ENCODE data around the gene MIER2. TPM values are rescaled to one million over a fixed set of nuclear protein-coding genes. Genes with fewer than 3 reads are reported as not detected.

Gene MIER2
- total RNA-seq, 1 experiment from 2014 or later: 22.8 TPM

DNA sequence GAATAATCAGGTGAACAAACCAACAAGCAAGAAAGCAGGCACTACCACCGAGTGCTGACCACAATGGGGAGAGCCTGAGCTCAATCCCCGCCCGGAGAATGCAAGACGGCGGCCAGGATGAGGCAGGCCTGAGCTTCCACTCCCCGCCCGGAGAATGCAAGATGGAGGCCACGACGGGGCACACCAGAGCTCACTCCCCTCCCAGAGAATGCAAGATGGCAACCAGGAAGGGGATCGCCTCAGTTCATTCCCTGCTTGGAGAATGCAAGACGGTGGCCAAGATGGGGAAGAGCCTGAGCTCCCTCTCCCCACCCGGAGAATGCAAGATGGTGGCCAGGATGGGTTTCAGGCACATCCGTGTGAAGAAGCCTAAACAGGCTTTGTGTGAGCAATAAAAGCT, 24.7 kb upstream of the MIER2 start:
- intact Hi-C loops (cut with micrococcal nuclease; ENCODE audit: unreplicated experiment): no loop called here
- DNase-seq: no peak
- peaks cover 81% of the 10 kb centered on the region for H3K27me3 Mint-ChIP-seq (ENCODE audit: unreplicated experiment)
- H3K27ac Mint-ChIP-seq (ENCODE audit: unreplicated experiment): no peak overlapping the region
- H3K4me1 Mint-ChIP-seq (ENCODE audit: low read depth, unreplicated experiment): no peaks in the 10 kb centered on the region
- BruUV-seq (replicated peaks): no TSS peak
- CTCF ChIA-PET: no interaction called here
- no peaks in the 10 kb centered on the region for H3K9me3 Mint-ChIP-seq (ENCODE audit: low read depth, unreplicated experiment)
- H3K36me3 Mint-ChIP-seq (ENCODE audit: insufficient read depth, unreplicated experiment): no peaks in the 10 kb centered on the region
- TF ChIP-seq, protein P1, sequence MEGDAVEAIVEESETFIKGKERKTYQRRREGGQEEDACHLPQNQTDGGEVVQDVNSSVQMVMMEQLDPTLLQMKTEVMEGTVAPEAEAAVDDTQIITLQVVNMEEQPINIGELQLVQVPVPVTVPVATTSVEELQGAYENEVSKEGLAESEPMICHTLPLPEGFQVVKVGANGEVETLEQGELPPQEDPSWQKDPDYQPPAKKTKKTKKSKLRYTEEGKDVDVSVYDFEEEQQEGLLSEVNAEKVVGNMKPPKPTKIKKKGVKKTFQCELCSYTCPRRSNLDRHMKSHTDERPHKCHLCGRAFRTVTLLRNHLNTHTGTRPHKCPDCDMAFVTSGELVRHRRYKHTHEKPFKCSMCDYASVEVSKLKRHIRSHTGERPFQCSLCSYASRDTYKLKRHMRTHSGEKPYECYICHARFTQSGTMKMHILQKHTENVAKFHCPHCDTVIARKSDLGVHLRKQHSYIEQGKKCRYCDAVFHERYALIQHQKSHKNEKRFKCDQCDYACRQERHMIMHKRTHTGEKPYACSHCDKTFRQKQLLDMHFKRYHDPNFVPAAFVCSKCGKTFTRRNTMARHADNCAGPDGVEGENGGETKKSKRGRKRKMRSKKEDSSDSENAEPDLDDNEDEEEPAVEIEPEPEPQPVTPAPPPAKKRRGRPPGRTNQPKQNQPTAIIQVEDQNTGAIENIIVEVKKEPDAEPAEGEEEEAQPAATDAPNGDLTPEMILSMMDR (IDR thresholded peaks at IDR 0.05; ENCODE audit: unreplicated experiment): no peak
- no peak overlapping the region for H3K4me3 Mint-ChIP-seq (ENCODE audit: low read depth, unreplicated experiment)

DNA sequence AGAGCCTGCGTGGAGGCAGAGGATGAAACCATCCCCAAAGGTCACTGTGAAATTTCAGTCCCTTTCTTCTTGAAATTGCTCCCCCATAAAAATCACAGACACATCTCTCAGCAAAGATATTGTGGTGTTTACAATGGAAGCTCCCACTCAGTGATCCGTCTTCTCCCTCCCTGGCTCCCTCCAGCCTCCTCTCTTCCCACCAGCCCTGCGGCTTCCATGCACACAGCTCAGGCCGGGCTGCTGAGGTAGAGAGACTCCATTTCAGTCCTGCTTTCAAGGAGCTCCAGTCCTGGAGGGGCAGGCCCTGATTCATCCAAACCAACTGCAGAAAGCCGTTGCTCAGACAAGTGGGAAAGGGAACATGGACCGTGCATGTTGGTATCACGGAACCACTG, 24.0 kb upstream of the MIER2 start:
- H3K27me3 Mint-ChIP-seq (ENCODE audit: unreplicated experiment): peaks cover 74% of the 10 kb centered on the region
- no TSS peak for BruUV-seq (replicated peaks)
- no peak overlapping the region for H3K4me3 Mint-ChIP-seq (ENCODE audit: low read depth, unreplicated experiment)
- intact Hi-C loops (cut with micrococcal nuclease; ENCODE audit: unreplicated experiment): no loop called here
- TF ChIP-seq, protein P1 (IDR thresholded peaks at IDR 0.05; ENCODE audit: unreplicated experiment): no peak
- H3K27ac Mint-ChIP-seq (ENCODE audit: unreplicated experiment): no peak overlapping the region
- no peaks in the 10 kb centered on the region for H3K9me3 Mint-ChIP-seq (ENCODE audit: low read depth, unreplicated experiment)
- no peak for DNase-seq
- H3K4me1 Mint-ChIP-seq (ENCODE audit: low read depth, unreplicated experiment): no peaks in the 10 kb centered on the region
- H3K36me3 Mint-ChIP-seq (ENCODE audit: insufficient read depth, unreplicated experiment): no peaks in the 10 kb centered on the region
- CTCF ChIA-PET: no interaction called here

- no peaks in the 10 kb centered on the region for H3K36me3 Mint-ChIP-seq (ENCODE audit: insufficient read depth, unreplicated experiment)
- CTCF ChIA-PET: no interaction called here
- no peak overlapping the region for H3K4me3 Mint-ChIP-seq (ENCODE audit: low read depth, unreplicated experiment)
- H3K4me1 Mint-ChIP-seq (ENCODE audit: low read depth, unreplicated experiment): no peaks in the 10 kb centered on the region
- no peak for DNase-seq
- BruUV-seq (replicated peaks): no TSS peak
- no peak overlapping the region for H3K27ac Mint-ChIP-seq (ENCODE audit: unreplicated experiment)
- H3K9me3 Mint-ChIP-seq (ENCODE audit: low read depth, unreplicated experiment): no peaks in the 10 kb centered on the region
- peaks cover 69% of the 10 kb centered on the region for H3K27me3 Mint-ChIP-seq (ENCODE audit: unreplicated experiment)
- intact Hi-C loops (cut with micrococcal nuclease; ENCODE audit: unreplicated experiment): no loop called here
- TF ChIP-seq, protein P1 (IDR thresholded peaks at IDR 0.05; ENCODE audit: unreplicated experiment): no peak
Observed at GRCh38 chr19:367963-368629, 23.5 kb upstream of the MIER2 start.

- no peak for DNase-seq
- Mint-ChIP-seq H3K36me3 (ENCODE audit: insufficient read depth, unreplicated experiment) (no peaks in the 10 kb centered on the region), H3K27me3 (ENCODE audit: unreplicated experiment) (peaks cover 64% of the 10 kb centered on the region), H3K4me1 (ENCODE audit: low read depth, unreplicated experiment) (no peaks in the 10 kb centered on the region), H3K4me3 (ENCODE audit: low read depth, unreplicated experiment) (no peak overlapping the region), H3K9me3 (ENCODE audit: low read depth, unreplicated experiment) (no peaks in the 10 kb centered on the region), H3K27ac (ENCODE audit: unreplicated experiment) (no peak overlapping the region)
- BruUV-seq (replicated peaks): no TSS peak
- TF ChIP-seq, protein P1 (IDR thresholded peaks at IDR 0.05; ENCODE audit: unreplicated experiment): no peak
- CTCF ChIA-PET: no interaction called here
- intact Hi-C loops (cut with micrococcal nuclease; ENCODE audit: unreplicated experiment): no loop called here
Observed at GRCh38 chr19:367561-367960, 23.0 kb upstream of the MIER2 start.
